NCI-H748 (cell line): ENCODE results near the gene JARID2.
A peak's percentile ranks its signal among the peaks of the same experiment; 100 is the strongest.
"Not testable (repeated sequence)": the region's sequence is repeated elsewhere in the genome, so short reads cannot be mapped to it uniquely, and the experiment has no call there.

ENCODE experiments used
- DNase-seq: peaks from one replicate; lab custom pipeline; 2025; ENCODE audit not compliant: unreplicated experiment; lab: John Stamatoyannopoulos, UW

JARID2 gene

DNA sequence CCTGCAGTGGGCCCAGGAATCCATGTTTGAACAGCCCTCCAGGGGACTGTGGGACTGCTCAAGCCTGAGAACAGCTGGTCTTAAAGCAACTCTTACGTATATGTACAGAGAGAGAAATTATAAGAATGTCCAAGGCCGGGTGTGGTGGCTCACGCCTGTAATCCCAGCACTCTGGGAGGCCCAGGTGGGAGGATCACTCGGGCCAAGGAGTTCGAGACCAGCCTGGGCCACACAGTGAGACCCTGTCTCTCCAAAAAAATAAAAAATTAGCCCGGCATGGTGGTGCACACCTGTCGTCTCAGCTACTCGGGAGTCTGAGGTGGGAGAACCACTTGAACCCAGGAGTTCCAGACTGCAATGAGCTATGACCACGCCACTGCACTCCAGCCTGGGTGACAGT, 283.0 kb downstream of the JARID2 start:
- DNase-seq = no peak

DNA sequence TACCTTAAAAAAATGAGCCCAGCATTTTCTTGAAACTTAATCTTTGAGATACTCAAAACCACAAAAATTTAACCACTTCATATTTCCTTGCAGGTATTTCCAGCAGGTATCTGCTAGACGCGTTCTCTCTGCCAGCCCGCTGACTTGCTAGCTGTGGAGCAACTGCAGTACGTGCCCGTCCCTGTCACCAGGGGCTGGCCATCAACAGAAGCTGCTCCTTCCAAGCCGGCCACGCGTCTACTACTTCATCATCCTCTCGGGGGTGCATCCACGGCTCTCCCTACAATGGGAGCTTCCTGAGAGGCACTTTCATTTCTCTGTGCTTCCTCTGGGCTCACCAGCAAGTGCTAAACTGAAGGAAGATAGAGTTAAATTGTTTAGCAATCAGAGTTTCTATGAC, 284.5 kb downstream of the JARID2 start:
- no peak for DNase-seq

DNA sequence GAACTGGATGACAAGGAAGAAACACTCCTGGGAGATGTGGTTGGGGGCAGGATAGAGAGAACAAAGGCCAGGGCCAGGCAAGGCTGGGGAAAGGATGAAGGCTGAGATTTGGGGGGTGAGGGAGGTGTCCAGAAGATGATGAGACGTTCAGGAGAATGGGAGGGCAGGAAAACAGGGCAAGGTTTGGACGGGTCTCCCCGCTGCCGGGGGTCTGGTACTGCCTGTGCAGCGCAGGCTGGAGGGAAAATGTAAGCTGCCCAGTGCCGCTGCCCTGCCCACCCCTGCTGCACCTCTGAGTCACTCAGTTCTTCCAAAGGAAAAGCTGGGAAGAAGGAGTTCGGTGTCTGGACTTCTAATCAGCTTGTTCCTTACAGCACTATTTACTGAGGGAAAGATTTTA, 286.1 kb downstream of the JARID2 start:
- no peak for DNase-seq

DNA sequence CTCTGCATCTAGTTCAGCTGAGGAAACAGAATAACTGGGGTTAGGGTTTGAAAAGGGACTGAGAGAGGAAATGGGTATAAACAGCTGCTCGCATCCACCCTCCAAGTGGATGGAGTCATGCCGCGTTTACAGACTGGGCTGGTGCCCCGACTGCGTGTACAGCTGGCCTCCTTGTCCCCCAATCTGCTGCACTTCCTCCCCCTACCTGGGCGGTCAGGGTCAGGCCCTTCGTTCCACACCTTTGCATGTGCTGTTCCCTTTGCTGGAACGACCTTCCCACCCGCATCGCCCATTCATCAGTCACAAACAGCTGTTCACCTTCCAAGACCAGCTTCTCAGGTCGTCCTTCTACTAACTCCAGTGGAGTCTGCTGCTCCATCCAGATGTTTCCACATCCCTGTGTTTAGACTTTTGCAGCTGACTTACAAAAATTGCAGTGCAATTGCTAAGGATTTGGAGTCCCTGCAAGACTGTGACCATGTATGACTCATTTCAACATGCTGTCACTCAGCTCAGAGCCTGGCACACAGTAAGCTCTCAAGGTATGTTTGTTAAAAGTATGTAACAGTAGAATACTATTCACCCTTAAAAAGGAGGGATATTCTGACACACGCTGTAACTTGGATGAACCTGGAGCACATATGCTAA, 287.6 kb downstream of the JARID2 start:
- no peak for DNase-seq

DNA sequence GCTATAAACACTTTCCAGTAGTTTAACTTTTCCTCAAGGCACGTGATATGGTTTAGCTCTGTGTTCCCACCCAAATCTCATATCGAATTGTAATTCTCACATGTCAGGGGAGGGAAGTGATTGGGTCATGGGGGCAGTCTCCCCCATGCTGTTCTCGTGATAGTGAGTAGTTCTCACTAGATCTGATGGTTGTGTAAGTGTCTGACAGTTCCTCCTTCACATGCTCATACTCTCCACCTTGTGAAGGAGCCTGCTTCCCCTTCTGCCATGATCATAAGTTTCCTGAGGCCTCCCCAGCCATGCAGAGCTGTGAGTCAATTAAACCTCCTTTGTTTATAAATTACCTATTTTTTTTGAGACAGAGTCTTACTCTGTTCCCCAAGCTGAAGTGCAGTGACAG, 289.1 kb downstream of the JARID2 start:
- DNase-seq = no peak

DNA sequence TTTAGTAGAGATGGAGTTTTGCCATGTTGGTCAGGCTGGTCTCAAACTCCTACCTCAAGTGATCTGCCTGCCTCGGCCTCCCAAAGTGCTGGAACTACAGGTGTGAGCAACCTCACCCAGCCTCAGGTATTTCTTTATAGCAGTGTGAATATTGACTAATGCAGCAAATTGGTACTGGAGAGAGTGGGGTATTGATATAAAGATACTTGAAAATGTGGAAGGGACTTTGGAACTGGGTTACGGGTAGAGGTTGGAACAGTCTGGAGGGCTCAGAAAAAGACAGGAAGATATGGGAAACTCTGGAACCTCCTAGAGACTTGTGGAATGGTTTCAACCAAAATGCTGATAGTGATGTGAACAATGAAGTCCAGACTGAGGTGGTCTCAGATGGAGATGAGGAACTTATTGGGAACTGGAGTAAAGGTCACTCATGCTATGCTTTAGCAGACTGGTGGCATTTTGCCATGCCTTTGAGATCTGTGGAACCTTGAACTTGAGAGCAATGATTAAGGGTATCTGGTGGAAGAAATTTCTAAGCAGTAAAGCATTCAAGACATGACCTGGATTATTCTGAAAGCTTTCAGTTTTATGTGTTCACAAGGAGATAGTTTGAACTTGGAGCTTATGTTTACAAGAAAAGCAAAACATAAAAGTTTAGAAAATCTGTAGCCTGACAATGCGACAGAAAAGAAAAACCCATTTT, 289.8 kb downstream of the JARID2 start:
- DNase-seq = no peak

DNA sequence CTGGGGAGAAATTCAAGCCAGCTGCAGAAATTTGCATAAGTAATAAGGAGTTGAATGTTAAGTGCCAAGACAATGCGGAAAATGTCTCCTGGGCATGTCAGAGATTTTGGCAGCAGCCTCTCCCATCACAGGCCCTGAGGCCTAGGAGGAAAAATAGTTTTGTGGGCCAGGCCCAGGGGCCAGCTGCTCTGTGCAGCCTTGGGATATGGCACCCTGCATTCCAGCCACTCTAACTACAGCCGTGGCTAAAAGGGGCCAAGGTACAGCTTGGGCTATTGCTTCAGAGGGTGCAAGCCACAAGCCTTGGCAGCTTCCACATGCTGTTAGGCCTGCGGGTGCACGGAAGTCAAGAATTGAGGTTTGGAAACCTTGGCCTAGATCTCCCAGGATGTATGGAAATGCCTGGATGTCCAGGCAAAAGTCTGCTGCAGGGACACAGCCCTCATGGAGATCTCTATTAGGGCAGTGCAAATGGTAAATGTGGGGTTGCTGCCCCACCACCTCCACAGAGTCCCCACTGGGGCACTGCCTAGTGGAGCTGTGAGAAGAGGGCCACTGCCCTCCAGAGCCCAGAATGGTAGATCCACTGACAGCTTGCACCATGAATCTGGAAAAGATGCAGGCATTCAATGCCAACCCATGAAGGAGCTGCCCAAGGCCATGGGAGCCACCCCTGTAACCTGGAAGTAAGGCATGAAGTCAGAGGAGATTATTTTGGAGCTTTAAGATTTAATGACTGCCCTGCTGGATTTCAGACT, 290.5 kb downstream of the JARID2 start:
- no peak for DNase-seq

DNA sequence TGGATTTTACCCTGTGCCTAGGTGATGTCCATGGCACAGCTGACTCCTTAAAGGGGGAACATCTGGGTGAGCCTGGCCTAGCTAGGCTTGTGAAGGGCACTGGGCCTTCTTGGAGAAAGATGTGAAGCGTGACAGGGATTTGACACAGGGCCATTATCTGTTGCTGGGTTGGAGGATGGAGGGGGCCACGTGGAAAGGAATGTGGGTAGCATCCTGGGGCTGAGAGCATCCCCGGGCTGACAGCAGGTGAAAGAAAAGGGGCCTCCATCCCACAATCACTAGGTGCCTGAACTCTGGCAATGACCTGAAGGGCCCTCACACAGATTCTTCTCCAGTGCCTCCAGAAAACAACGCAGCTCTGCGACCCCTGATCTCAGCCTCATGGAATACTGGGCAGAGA, 292.2 kb downstream of the JARID2 start:
- DNase-seq = no peak

DNA sequence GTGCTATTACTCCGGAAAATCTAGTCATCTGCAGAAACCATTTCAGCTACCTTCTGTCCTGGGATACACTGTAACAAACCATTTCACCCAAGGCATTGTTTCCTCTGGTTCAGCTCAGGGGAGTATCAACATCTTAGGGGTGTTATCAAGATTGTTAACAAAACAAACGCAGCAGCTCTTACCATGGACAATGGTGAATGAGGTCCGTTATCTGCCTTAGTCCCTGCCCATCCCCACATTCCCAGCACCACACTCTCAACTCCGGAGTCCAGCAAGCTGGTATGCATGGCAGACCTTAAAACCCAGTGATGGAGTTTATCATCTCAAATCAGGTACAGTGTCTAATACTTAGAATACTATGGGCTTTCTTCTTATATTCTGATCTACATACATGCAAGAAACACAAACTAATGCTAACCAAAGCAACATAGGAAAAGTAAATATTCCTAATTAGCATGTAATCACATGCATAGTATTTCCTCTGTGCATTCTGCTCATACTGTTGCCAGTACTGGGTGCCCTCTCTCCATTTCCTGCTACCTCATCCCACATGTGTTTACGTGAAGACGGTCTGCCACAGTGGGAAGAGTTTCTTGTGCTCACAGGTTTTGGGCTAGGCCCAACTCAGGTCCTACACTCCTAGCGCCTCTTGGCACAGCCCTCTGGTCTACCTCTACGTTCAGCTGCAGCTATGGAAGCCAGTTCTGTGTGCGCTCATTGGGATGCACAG, 293.1 kb downstream of the JARID2 start:
- no peak for DNase-seq

DNA sequence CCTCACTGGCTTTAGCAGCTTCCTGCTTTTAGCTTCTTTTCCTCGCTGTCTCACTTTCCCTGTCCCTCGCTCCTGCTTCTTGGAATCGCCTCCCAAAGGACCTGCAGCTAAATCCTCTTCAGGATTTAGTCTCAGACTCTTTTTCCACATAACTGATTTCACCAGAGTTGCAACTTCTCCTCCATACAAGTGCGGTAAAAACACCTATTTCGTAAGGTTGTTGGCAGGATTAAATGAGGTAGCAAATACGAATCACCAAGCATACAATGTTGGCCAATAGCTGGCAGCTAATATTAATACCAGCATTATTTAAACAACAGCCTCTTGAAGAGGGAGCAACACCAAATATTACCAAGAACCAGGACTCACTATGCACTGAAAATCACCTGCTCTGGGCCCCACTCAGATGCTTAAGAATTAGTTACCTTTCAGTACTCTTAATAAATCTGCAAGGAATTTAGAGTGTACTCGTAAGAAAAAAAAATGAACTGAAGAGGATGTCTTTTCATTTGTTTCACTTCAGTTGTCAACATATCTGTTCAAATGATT, 293.9 kb downstream of the JARID2 start:
- no peak for DNase-seq

DNA sequence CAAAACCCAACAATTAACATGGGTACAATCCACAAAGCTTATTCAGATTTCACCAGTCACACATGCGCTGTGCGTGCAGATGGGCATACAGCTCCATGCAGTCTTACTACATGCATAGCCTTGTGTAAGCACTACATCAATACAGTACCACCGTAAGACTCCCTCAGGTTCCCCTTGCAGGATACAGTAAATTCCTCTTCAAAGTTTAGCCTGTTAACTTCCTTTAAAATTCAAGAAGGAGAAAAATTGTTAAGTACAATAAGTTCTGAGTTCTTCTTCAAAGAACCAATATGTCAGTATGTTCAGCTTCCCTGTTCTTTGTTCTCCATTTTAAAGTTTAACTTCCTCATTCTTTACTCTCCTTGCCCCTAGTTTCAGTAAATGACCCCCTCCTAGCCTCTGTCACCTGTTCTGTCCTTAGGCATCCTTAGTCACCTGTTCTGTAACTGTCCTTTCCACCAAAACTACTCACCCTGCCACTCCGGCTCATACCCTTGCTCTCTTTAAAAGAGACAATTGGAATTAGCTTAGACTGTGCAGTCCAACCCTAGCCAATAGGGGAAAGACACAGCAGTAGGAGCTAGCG, 297.6 kb downstream of the JARID2 start:
- not testable (repeated sequence) for DNase-seq

DNA sequence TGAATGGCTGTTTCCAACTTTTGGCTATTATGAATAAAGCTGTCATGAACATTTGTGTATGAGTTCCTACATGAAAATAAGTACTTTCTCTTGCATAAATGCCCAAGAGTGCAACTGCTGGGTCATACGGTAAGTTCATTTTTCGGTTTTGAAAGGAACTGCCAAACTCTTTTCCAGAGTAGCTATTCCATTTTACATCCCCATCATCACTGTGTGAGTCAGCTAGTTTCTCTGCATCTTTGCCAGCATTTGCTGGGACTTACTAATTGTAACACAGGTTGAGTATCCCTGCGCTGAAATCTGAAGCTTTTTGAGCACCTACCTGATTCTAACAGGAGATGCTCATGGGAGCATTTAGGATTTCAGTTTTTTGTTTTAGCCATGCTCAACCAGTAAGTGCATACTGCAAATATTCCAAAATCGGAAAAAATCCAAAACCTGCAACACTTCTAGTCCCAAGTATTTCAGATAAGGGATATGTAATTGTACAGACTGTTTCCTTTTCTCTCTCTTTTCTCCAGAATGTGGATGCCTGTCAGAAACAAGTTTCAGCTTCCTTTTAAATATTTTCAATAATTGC, 298.5 kb downstream of the JARID2 start:
- DNase-seq = no peak

DNA sequence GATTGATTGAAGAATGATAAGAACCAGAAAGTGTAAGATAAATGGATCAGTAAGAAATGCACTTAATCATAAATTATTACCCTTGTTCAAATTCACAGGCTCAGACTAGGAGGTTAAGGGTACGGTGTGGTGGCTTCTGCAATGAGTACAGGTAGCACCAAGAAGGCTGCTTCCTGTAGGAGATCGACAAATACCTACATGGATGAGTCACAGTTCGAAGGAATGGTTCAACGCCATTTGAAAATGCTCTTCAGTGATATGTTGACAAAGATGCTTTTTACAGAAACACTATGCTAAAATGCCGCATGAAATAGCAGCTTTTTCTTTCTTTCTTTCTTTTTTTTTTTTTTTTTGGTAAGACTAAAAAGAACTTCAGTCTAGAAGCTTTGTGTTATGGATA, 300.7 kb downstream of the JARID2 start:
- no peak for DNase-seq

DNA sequence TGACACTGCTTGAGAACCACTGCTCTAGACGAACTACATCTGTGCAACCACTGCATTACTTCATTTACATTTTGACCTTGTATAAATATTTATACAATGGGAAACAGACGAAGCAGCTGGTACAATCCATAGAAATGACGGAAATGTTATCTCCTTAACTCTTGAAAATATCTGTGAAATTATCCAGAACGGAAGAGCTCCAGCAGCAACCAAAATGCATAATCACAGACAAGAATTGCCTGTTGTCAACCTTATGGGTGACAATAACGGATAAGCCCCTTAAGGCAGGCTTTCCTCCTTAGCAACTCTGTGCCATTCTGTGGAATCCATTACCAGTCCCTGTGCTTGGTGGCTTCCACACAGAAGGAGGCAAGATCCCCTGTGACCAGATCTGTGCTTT, 301.5 kb downstream of the JARID2 start:
- DNase-seq = no peak

DNA sequence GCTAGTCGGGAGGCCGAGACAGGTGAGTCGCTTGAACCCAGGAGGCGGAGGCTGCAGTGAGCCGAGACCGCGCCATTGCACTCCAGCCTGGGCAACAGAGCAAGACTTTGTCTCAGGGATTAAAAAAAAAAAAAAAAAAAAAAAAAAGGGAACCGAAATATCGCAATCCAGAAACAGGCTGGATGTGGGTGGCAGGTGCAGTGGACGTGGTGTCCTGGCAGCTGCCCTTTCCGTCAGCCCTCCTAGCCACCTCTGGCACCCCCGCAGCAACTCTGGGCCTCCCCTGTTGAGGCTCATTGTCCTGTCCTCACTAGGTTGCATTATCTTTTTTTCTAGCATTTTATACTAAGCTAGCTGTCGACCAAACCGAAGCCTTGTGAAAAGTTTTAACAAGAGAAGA, 303.5 kb downstream of the JARID2 start:
- DNase-seq = no peak

DNA sequence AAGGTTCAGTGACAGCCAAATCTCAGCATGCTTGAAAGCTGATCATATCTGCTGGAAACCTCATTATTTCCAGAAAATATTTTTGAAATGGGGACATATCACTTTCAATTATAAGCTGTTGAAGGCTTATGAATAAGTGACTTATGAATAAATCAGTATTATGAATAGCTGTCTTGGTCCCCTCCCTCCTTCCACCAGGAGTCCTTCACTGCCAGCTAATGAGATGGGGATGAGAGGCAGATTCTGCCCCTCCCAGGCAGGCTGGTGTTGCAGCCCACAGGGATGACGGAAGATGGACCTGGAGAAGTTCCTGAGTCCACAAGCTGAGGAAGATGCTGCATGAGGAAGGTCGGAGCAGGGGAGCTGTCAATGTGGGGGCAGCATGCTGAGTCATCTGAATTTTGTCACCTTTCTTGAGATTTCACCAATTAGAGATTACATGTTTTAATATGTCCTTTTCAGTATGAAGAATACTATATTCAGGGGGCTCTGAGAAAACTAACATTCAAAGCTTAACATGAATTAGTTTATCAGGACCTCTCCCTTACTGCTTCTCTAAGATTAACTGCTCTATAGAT, 304.8 kb downstream of the JARID2 start:
- DNase-seq = no peak

DNA sequence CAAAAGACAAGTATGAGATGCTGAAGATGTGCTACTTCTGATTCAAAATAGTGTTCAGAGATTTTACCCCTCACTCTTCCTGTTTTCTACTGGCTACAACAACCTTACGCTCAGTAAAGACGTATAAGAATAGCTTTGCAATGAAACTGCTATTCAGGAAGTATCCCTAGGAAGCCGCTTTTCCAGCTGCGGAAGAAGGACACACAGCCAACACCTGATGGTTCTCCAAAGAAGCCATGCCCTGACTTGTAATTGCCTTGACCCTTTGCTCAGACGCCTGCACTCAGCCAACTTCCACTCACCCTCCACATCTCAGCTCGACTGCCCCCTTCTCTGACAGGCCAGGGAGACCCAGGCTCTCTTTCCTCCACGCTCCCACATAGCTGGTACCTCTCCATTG, 305.4 kb downstream of the JARID2 start:
- no peak for DNase-seq

DNA sequence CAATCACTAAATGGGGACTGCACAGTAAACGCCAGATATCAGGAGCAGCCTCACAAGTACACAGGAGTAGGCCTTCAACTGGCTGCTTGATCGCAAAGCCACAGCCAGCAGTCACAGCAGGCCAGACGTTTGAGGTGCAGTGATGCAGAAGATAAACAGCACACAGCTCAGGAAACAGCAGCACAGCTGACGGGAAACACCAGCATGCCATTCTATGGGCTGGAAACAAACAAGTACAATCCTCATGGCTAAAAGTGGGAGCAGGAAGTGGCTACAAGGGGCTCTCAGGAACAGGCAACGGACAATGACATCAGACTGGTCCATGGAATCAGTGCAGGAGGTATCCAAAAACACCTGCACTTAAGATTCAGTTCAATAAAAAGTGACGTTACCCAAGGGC, 305.9 kb downstream of the JARID2 start:
- peak; percentile 35 for DNase-seq

DNA sequence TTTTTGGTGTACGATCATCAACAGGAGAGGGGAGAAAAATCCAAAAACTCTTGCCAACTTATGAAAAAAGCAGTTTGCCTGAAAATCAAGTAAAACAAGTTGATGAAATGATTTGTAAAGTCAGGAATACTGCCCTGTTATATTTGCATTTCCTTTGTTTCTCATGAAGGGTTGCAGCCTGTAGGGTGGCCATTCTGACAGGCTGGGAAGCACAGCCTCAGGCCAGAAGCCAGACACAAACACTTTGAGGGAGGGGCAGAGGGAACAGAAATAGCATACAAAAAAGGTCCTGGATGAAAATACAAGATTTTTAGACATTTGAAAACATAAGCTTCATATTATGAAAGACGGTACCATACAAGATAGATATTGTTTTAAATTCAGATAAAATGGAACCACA, 307.2 kb downstream of the JARID2 start:
- DNase-seq = no peak

DNA sequence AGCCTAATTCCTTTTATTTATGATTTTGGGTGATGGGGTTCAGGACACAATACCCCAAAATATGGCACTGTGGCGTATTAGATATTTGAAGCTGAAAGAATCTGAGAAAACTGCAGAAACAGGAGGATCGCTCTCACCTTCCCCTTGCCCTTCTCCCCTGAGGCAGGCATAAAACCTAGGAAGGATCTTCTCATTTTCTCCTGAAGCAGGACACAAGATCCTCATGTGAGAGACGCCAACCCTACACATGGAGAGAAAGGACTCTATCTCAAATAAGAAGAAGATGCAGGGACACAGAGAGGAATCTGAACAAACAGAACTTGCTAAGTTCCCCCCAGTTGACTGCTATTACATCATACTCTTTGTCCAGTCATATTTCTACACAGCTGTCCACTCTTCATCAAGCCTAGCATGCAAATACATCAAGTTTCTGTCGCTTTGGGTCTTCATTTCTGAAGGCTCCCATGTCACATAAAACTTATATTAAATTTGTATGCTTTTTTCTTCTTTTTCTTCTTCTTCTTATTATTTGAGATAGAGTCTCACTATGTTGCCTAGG, 307.9 kb downstream of the JARID2 start:
- no peak for DNase-seq
